Measurements from ENCODE around the gene TRPM5. TPM values are rescaled to one million over a fixed set of nuclear protein-coding genes. Genes with fewer than 3 reads are reported as not detected.
"Not testable (repeated sequence)": the region's sequence is repeated elsewhere in the genome, so short reads cannot be mapped to it uniquely, and the experiment has no call there.

The TRPM5 gene
- 1.7 and 1.8 TPM in 2 replicates for total RNA-seq (2014; rRNA removed; shearing (Covaris generic))

- DNase-seq (ENCODE audit: low spot score) = peak; percentile 75
These were observed at the start of gene TRPM5 for GRCh38 chr11:2443881-2444820. TRPM5 (minus strand) TSS chr11:2444514; CDS start chr11:2423036, 21,478 bp downstream.

GRCh38 chr11:2489083-2489482, 44.8 kb upstream of the TRPM5 start:
- DNase-seq (ENCODE audit: low spot score) = no peak

- DNase-seq (ENCODE audit: low spot score) = no peak
These were observed 43.7 kb upstream of the TRPM5 start for GRCh38 chr11:2488004-2488403.

GRCh38 chr11:2484576-2485125, 40.3 kb upstream of the TRPM5 start:
- DNase-seq (ENCODE audit: low spot score) = no peak

- DNase-seq (ENCODE audit: low spot score) = no peak
These were observed 39.1 kb upstream of the TRPM5 start for GRCh38 chr11:2483426-2483825.

GRCh38 chr11:2482745-2483144, 38.4 kb upstream of the TRPM5 start:
- no peak for DNase-seq (ENCODE audit: low spot score)

GRCh38 chr11:2482204-2482603, 37.9 kb upstream of the TRPM5 start:
- no peak for DNase-seq (ENCODE audit: low spot score)

GRCh38 chr11:2481253-2481652, 36.9 kb upstream of the TRPM5 start:
- DNase-seq (ENCODE audit: low spot score) = no peak

GRCh38 chr11:2480874-2481220, 36.5 kb upstream of the TRPM5 start:
- no peak for DNase-seq (ENCODE audit: low spot score)

- DNase-seq (ENCODE audit: low spot score) = not testable (repeated sequence)
These were observed 36.0 kb upstream of the TRPM5 start for GRCh38 chr11:2480067-2480873.

GRCh38 chr11:2477936-2478335, 33.6 kb upstream of the TRPM5 start:
- no peak for DNase-seq (ENCODE audit: low spot score)

- no peak for DNase-seq (ENCODE audit: low spot score)
These were observed 32.9 kb upstream of the TRPM5 start for GRCh38 chr11:2477254-2477653.

GRCh38 chr11:2475136-2475918, 31.0 kb upstream of the TRPM5 start:
- no peak for DNase-seq (ENCODE audit: low spot score)

- peak; percentile 49 for DNase-seq (ENCODE audit: low spot score)
These were observed 30.0 kb upstream of the TRPM5 start for GRCh38 chr11:2474059-2474901.

GRCh38 chr11:2473361-2474058, 29.2 kb upstream of the TRPM5 start:
- DNase-seq (ENCODE audit: low spot score) = no peak

GRCh38 chr11:2472428-2473186, 28.3 kb upstream of the TRPM5 start:
- no peak for DNase-seq (ENCODE audit: low spot score)

GRCh38 chr11:2471804-2472096, 27.4 kb upstream of the TRPM5 start:
- no peak for DNase-seq (ENCODE audit: low spot score)

- no peak for DNase-seq (ENCODE audit: low spot score)
These were observed 26.9 kb upstream of the TRPM5 start for GRCh38 chr11:2471048-2471803.

GRCh38 chr11:2470495-2470894, 26.2 kb upstream of the TRPM5 start:
- no peak for DNase-seq (ENCODE audit: low spot score)
